HepG2 (cell line): ENCODE measurements around the gene ZSWIM7. TPM values are rescaled to one million over a fixed set of nuclear protein-coding genes. Genes with fewer than 3 reads are reported as not detected.
A peak's percentile ranks its signal among the peaks of the same experiment; 100 is the strongest.

Source experiments
- IRF2 ChIP-seq: IDR thresholded peaks from 2 replicates; pipeline ENCODE4 v1.6.1; 2018; ENCODE audit warnings: missing genetic modification reagents, missing compliant biosample characterization
- KMT2A ChIP-seq: sonication (generic); formaldehyde crosslinking; IDR thresholded peaks from 2 replicates; pipeline ENCODE4 v1.4.0; 2020; ENCODE audit warnings: missing genetic modification reagents
- MATR3 ChIP-seq: sonication (generic); formaldehyde crosslinking; IDR thresholded peaks from 2 replicates; pipeline ENCODE4 v1.4.0; 2020; ENCODE audit warnings: missing genetic modification reagents
- MTF1 ChIP-seq: sonication (generic); formaldehyde crosslinking; IDR thresholded peaks from 2 replicates; pipeline ENCODE4 v1.5.0; 2020; ENCODE audit warnings: missing genetic modification reagents
- NR2C2 ChIP-seq: sonication (generic); formaldehyde crosslinking; IDR thresholded peaks from 2 replicates; pipeline ENCODE4 v1.4.0; 2020; ENCODE audit warnings: missing genetic modification reagents, mild to moderate bottlenecking, moderate library complexity, borderline replicate concordance
- NR2F1 ChIP-seq, 2 experiments: fragments of 450-650 bp in 1 of 2; formaldehyde crosslinking in 1 of 2; IDR thresholded peaks; 2 replicates each; pipeline versions ENCODE4 v1.5.0 to v1.6.1; 2016 to 2020; ENCODE audit warnings: mild to moderate bottlenecking in 1 of 2, missing compliant biosample characterization in 1 of 2, missing genetic modification reagents in 1 of 2, moderate library complexity in 1 of 2
- PPARG ChIP-seq: conservative IDR thresholded peaks from 2 replicates; pipeline ENCODE4 v1.6.1; 2016; ENCODE audit warnings: missing biosample characterization, missing genetic modification reagents
- TSC22D2 ChIP-seq: sonication (generic); formaldehyde crosslinking; IDR thresholded peaks from 2 replicates; pipeline ENCODE4 v1.5.1; 2020; ENCODE audit warnings: missing genetic modification reagents, mild to moderate bottlenecking, borderline replicate concordance
- ZNF124 ChIP-seq: sonication (generic); formaldehyde crosslinking; IDR thresholded peaks from 2 replicates; pipeline ENCODE4 v1.4.0; 2020; ENCODE audit warnings: missing genetic modification reagents
- ZNF24 ChIP-seq: fragments of 450-650 bp; IDR thresholded peaks from 2 replicates; pipeline ENCODE4 v1.6.1; 2017; ENCODE audit warnings: antibody characterized with exemption, mild to moderate bottlenecking
- ZNF496 ChIP-seq: sonication (generic); formaldehyde crosslinking; IDR thresholded peaks from 2 replicates; pipeline ENCODE4 v1.8.1; 2023; ENCODE audit warnings: mild to moderate bottlenecking, moderate library complexity, missing genetic modification reagents; ENCODE audit not compliant: insufficient replicate concordance
- ZNF773 ChIP-seq: sonication (generic); formaldehyde crosslinking; IDR thresholded peaks from 2 replicates; pipeline ENCODE4 v1.4.0; 2020; ENCODE audit warnings: missing genetic modification reagents, borderline replicate concordance
- ZNF891 ChIP-seq: sonication (generic); formaldehyde crosslinking; IDR thresholded peaks from 2 replicates; pipeline ENCODE4 v1.5.0; 2020; ENCODE audit warnings: mild to moderate bottlenecking, missing genetic modification reagents
- polyA plus RNA-seq, 8 experiments: library from polyadenylated mRNA; depleted of rRNA in 3 of 8; stranded (reverse) in 7 of 8; unstranded in 1 of 8; fragments of >200 nt; fragmentation: Illumina TruSeq in 4 of 8; extraction: Trizol in 4 of 8; gene quantifications; 2 replicates each; pipeline versions ENCODE4 v1.2.1 to v1.2.3, GENCODE V29; 2011 to 2016; ENCODE audit warnings: low read depth in 4 of 8, missing spikeins in 1 of 8, mixed read lengths in 1 of 8; ENCODE audit not compliant: insufficient read depth in 1 of 8
- total RNA-seq, 5 experiments: library from RNA; depleted of rRNA; stranded (reverse); fragments of >200 nt; fragmentation: Illumina TruSeq; extraction: Trizol; gene quantifications; 2 replicates each; pipeline ENCODE4 v1.2.3, GENCODE V29; 2016; ENCODE audit warnings: low read depth in 1 of 5
- TF ChIP-seq, protein P1 (sequence below): sonication (generic); formaldehyde crosslinking; IDR thresholded peaks from 2 replicates; pipeline ENCODE4 v1.4.0; 2020; ENCODE audit warnings: missing genetic modification reagents, borderline replicate concordance
- TF ChIP-seq, protein P2 (sequence below): IDR thresholded peaks from 2 replicates; pipeline ENCODE4 v1.6.1; 2016; ENCODE audit warnings: control low read depth
- TF ChIP-seq, protein P3 (sequence below): sonication (generic); formaldehyde crosslinking; IDR thresholded peaks from 2 replicates; pipeline ENCODE4 v1.5.1; 2020; ENCODE audit warnings: missing genetic modification reagents, mild to moderate bottlenecking, borderline replicate concordance
- TF ChIP-seq, protein P4 (sequence below): sonication (generic); formaldehyde crosslinking; IDR thresholded peaks from 2 replicates; pipeline ENCODE4 v1.4.0; 2020; ENCODE audit warnings: missing genetic modification reagents, borderline replicate concordance

The ZSWIM7 gene
- total and polyA plus RNA-seq, 2 of the 13 experiments (the other 11 are each of a cell fraction or from before 2014, with no cell fraction given): 13.1 to 28.1 TPM

DNA sequence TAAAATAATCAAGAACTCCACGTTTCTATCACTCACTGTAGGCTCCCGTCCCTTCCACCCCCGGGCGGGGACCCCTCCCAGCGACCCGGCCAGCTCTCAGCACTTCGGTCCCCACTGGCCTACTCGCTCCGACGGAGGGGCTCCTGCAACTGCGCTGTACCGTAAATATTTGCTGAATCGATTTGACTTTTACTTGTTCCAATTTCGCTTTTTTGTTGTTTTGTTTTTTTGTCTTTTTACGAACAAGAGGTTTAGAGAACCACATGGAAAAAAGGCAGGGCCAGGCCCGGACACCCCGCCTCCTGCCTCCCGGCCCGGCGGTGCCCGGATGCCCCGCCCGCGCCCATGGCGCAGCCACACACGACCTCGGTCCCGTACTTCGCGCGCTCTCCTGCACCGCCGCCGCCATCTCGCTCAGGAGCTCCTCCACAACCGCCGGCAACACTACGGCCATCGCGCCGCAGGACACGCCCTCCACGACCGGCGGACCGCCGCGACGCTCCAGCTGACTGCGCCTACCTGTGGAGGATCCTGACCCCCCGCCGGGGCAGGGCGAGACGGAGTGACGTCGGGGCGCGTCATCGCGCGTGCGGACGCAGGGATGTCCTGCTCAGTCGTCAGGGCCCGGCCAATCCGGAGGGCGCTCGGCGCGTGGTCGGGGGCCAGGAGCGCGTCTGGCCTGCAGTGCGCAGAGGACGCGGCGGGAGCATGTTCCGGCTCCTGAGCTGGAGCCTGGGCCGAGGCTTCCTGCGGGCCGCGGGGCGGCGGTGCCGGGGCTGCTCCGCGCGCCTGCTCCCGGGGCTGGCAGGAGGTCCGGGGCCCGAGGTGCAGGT, at the start of gene ZSWIM7, which contains the start of gene TTC19 (continued):
- TF ChIP-seq, protein P1, sequence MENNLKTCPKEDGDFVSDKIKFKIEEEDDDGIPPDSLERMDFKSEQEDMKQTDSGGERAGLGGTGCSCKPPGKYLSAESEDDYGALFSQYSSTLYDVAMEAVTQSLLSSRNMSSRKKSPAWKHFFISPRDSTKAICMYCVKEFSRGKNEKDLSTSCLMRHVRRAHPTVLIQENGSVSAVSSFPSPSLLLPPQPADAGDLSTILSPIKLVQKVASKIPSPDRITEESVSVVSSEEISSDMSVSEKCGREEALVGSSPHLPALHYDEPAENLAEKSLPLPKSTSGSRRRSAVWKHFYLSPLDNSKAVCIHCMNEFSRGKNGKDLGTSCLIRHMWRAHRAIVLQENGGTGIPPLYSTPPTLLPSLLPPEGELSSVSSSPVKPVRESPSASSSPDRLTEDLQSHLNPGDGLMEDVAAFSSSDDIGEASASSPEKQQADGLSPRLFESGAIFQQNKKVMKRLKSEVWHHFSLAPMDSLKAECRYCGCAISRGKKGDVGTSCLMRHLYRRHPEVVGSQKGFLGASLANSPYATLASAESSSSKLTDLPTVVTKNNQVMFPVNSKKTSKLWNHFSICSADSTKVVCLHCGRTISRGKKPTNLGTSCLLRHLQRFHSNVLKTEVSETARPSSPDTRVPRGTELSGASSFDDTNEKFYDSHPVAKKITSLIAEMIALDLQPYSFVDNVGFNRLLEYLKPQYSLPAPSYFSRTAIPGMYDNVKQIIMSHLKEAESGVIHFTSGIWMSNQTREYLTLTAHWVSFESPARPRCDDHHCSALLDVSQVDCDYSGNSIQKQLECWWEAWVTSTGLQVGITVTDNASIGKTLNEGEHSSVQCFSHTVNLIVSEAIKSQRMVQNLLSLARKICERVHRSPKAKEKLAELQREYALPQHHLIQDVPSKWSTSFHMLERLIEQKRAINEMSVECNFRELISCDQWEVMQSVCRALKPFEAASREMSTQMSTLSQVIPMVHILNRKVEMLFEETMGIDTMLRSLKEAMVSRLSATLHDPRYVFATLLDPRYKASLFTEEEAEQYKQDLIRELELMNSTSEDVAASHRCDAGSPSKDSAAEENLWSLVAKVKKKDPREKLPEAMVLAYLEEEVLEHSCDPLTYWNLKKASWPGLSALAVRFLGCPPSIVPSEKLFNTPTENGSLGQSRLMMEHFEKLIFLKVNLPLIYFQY (CRISPR knock-in tag): peak; percentile 88
- no peak for TF ChIP-seq ZNF24
- TF ChIP-seq, protein P2, sequence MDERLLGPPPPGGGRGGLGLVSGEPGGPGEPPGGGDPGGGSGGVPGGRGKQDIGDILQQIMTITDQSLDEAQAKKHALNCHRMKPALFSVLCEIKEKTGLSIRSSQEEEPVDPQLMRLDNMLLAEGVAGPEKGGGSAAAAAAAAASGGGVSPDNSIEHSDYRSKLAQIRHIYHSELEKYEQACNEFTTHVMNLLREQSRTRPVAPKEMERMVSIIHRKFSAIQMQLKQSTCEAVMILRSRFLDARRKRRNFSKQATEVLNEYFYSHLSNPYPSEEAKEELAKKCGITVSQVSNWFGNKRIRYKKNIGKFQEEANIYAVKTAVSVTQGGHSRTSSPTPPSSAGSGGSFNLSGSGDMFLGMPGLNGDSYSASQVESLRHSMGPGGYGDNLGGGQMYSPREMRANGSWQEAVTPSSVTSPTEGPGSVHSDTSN (CRISPR knock-in tag): no peak
- 0 out of 2 replicates have a peak, but pooled peaks have one; percentile 42 for TF ChIP-seq ZNF891 (CRISPR knock-in tag)
- TF ChIP-seq MTF1 (CRISPR knock-in tag): no peak
- TF ChIP-seq PPARG: 0 out of 2 replicates have a peak, but pooled peaks have one; percentile 65
- TF ChIP-seq NR2C2 (CRISPR knock-in tag): peak; percentile 83
- no peak for TF ChIP-seq MATR3 (CRISPR knock-in tag)
- peak in 1 of 2 experiments; percentile 36; a peak in 1 of 4 replicates for TF ChIP-seq NR2F1 (CRISPR knock-in tag; IDR thresholded peaks at IDR 0.05)
- TF ChIP-seq, protein P3, sequence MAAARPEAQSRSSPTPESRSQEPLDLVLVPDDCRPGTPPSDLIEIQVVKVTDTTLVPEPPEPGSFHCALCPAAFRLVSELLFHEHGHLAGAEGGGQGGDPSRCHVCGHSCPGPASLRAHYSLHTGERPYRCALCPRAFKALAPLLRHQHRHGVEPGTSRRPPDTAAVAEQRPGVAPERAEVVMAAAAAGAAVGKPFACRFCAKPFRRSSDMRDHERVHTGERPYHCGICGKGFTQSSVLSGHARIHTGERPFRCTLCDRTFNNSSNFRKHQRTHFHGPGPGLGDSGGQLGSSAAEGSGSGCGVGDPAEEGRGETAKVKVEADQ (CRISPR knock-in tag): peak; percentile 85; the same call in 1 of the 2 replicates
- TF ChIP-seq TSC22D2 (CRISPR knock-in tag): peak; percentile 87; the same call in 1 of the 2 replicates
- peak; percentile 87 for TF ChIP-seq ZNF124 (CRISPR knock-in tag)
- TF ChIP-seq KMT2A (CRISPR knock-in tag): peak; percentile 90
- no peak for TF ChIP-seq ZNF496 (CRISPR knock-in tag)
- peak; percentile 80; the same call in 1 of the 2 replicates for TF ChIP-seq ZNF773 (CRISPR knock-in tag)
- TF ChIP-seq, protein P4, sequence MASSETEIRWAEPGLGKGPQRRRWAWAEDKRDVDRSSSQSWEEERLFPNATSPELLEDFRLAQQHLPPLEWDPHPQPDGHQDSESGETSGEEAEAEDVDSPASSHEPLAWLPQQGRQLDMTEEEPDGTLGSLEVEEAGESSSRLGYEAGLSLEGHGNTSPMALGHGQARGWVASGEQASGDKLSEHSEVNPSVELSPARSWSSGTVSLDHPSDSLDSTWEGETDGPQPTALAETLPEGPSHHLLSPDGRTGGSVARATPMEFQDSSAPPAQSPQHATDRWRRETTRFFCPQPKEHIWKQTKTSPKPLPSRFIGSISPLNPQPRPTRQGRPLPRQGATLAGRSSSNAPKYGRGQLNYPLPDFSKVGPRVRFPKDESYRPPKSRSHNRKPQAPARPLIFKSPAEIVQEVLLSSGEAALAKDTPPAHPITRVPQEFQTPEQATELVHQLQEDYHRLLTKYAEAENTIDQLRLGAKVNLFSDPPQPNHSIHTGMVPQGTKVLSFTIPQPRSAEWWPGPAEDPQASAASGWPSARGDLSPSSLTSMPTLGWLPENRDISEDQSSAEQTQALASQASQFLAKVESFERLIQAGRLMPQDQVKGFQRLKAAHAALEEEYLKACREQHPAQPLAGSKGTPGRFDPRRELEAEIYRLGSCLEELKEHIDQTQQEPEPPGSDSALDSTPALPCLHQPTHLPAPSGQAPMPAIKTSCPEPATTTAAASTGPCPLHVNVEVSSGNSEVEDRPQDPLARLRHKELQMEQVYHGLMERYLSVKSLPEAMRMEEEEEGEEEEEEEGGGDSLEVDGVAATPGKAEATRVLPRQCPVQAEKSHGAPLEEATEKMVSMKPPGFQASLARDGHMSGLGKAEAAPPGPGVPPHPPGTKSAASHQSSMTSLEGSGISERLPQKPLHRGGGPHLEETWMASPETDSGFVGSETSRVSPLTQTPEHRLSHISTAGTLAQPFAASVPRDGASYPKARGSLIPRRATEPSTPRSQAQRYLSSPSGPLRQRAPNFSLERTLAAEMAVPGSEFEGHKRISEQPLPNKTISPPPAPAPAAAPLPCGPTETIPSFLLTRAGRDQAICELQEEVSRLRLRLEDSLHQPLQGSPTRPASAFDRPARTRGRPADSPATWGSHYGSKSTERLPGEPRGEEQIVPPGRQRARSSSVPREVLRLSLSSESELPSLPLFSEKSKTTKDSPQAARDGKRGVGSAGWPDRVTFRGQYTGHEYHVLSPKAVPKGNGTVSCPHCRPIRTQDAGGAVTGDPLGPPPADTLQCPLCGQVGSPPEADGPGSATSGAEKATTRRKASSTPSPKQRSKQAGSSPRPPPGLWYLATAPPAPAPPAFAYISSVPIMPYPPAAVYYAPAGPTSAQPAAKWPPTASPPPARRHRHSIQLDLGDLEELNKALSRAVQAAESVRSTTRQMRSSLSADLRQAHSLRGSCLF: no peak
- peak; percentile 94 for TF ChIP-seq IRF2 (CRISPR knock-in tag)
